ENCODE measurements around the gene POU2F2.

The POU2F2 gene

GRCh38 chr19:42099336-42099925 lies 32.8 kb downstream of the POU2F2 start:
- no peak for DNase-seq (ENCODE audit: low read depth)

- no peak for DNase-seq (ENCODE audit: low read depth)
These were observed 33.5 kb downstream of the POU2F2 start for GRCh38 chr19:42098781-42099180.

DNA sequence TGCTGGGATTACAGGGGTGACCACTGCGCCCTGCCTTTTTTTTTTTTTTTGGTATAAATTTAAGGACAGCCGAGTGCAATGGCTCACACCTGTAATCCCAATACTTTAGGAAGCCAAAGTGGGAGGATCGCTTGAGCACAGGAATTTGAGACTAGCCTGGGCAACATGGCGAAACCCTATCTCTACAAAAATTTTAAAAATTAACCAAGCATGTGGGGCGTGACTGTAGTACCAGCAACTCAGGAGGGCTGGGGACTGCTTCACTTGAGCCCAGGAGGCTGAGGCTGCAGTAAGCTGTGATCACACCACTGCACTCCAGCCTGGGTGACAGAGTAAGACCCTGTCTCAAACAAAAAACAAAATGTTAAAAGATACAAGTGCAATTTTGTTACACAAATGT lies 34.8 kb downstream of the POU2F2 start:
- no peak for DNase-seq (ENCODE audit: low read depth)

- DNase-seq (ENCODE audit: low read depth), result no peak
These were observed 35.9 kb downstream of the POU2F2 start for GRCh38 chr19:42096255-42096837.

- DNase-seq (ENCODE audit: low read depth), result no peak
These were observed 36.4 kb downstream of the POU2F2 start for GRCh38 chr19:42095814-42096230.

- no peak for DNase-seq (ENCODE audit: low read depth)
These were observed 37.0 kb downstream of the POU2F2 start for GRCh38 chr19:42095142-42095813.

GRCh38 chr19:42093926-42094325 lies 38.3 kb downstream of the POU2F2 start:
- DNase-seq (ENCODE audit: low read depth), result no peak

DNA sequence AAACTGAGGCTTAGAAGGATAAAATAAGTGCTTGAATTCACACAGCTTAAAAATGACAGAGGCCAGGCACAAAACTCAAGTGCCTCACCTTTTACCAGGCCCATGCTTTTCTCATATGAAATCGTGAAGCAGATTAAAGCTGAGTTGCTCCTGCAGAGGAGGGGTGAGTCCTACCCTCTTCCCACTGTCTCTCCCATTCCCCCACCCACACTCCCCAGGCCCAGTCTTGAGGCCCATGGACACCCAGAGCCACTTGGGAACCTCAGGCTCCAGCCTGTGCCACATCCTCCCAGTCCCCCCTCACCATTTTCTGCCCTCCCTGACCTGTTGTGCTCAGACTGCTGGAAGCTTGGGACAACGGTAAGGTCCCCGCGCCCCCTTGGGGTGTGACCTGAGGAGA lies 38.7 kb downstream of the POU2F2 start:
- no peak for DNase-seq (ENCODE audit: low read depth)

- peak; percentile 21 for DNase-seq (ENCODE audit: low read depth)
These were observed 39.9 kb downstream of the POU2F2 start for GRCh38 chr19:42092350-42092749.

DNA sequence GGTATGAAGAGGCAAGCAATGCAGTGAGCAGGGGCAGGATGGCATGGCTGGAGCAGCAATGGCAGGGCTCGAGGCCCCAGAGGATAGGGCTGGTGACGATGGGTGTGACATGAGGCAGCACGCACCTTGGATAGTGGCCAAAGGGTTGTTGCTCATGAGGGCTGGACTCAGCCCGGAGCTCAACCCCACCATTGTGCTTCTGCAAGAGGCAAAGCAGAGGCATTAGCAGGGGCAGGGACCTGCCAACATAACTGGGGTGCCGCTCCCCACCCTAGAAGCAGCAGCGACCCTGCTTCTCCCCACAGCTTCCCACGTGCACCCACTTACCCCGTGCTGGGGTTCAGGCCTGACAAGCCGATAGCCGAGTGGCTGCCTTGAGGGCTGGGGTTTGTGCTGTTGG lies 40.5 kb downstream of the POU2F2 start:
- no peak for DNase-seq (ENCODE audit: low read depth)

- DNase-seq (ENCODE audit: low read depth), result no peak
These were observed 40.9 kb downstream of the POU2F2 start for GRCh38 chr19:42091300-42091699.

- DNase-seq (ENCODE audit: low read depth), result no peak
These were observed 41.6 kb downstream of the POU2F2 start for GRCh38 chr19:42090672-42091071.

DNA sequence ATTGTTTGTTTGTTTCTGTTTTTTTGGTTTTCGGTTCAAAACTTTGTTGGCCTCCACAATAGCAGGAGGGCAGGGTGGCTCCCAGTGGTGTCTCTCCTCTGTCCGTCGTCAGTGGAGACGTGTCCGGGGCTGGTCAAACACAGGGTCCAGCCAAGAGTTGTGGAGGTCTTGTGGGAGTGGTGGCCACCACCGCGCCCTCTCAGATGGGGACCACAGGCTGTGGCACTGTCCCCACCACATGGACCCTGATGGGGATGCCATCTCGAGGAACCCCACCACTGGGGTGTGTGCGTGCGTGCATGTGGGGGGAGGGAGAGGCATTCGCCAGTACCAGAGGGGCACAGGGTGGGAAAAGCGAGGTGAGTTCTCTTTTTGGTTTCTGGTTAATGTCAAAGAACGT lies 42.5 kb downstream of the POU2F2 start:
- DNase-seq (ENCODE audit: low read depth), result no peak

- DNase-seq (ENCODE audit: low read depth), result no peak
These were observed 43.0 kb downstream of the POU2F2 start for GRCh38 chr19:42089191-42089750.

DNA sequence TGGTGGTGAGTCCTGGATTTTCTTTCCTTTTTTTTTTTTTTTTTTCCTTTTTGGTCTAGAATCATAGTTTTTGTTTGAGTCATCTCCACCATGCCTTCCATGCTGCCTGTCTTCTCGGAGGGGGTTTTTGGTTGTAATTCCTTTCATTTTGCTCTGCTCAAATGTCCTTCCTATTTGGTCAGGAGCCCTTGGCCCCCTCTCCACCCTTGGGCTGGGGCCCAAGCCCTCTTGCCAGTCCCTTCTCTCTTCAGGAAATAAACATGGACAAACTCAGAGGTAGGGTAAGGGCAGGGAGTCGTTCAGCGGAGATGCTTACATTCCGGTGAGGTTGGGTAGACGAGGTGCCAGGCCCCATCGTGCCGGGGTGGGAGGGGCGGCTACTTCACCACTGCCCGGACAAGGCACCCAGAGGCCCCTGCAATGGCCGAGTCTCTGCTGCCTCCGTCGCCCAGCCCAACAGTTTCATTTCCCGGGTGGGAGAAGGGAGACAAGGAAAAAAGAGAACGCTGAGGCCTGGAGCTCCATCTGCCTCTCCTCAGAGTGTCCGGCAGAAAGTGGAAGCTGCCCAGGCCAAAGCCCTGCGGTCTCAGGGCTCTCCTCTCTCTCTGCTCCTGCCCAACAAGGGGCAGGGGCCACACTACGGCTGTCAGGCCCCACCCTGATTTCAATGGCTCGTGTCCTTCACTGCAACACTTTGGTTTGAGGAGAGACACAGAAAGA lies 43.6 kb downstream of the POU2F2 start:
- no peak for DNase-seq (ENCODE audit: low read depth)

DNA sequence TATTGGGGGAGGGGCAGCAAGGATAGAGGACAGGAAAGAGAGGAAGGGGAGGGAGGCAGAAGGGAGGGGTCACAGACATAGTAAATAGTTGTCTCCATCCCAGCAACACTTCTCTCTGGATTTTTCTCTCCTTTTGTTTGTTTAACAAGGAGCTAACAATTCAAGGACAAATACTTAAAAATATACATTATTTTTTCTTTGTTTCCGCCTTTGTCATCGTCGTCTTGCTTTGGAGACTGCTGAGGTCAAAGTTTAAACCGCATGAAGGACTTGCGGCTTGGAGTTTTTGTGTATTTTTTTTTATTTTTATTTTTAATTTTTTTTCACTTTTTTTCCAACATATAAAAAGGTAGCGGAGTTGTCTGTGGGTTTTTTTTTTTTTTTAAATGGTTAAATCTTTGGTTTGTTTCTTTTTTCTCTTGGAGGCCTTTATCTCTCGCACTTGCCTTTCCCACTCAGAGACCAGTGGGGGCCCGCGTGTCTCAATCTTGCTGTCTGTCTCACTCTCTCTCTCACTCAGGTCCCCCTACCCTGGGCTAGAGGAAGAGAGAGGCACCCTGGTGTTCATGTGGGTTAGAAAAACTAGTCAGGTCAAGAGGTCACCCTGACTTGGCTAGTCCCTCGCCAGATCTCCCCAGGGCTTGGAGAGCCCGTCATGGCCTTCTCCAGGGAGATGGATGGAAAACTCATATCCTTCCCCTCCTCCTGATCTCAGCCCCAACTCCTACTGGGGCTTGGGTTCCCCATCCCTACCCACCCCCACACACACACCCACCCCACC lies 45.3 kb downstream of the POU2F2 start:
- no peak for DNase-seq (ENCODE audit: low read depth)

DNA sequence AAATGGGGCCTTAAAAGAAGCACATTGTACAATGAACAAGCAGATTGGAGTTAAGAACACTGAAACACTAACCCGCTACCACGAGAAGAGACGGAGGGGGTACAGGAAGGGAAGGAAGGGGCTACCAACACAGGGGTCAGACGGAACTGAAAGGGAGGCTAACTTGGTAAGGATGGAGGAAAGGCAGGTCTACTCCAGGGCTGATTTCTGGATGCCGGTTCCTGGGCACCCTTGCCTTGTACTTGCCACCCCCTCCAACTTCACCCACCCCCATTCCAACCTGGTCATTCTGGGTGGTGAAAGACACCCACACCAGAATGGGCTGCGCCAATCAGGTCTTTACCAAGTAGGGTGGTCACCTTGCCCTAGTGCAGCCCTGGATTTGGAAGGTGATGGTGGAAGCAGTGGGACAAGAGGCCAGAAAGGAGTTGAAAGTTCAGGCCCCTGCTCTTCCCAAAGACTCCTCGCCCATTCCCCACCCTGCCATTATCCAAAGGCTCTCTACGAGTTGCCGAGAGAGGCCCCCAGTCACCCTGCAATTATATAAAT lies 46.0 kb downstream of the POU2F2 start:
- DNase-seq (ENCODE audit: low read depth), result no peak

DNA sequence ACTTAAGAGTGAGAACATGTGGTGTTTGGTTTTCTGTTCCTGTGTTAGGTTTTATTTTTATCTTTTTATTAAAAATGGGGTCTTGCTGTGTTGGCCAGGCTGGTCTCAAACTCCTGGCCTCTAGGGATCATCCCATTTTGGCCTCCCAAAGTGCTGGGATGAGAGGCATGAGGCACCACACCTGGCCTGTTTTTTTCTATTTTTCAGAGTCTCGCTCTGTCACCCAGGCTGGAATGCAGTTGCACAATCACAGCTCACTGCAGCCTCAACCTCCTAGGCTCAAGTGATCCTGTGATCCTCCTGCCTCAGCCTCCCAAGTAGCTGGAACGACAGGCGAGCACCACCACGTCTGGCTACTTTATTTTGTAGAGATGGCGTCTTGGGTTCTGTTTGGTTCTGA lies 48.7 kb downstream of the POU2F2 start:
- no peak for DNase-seq (ENCODE audit: low read depth)

DNA sequence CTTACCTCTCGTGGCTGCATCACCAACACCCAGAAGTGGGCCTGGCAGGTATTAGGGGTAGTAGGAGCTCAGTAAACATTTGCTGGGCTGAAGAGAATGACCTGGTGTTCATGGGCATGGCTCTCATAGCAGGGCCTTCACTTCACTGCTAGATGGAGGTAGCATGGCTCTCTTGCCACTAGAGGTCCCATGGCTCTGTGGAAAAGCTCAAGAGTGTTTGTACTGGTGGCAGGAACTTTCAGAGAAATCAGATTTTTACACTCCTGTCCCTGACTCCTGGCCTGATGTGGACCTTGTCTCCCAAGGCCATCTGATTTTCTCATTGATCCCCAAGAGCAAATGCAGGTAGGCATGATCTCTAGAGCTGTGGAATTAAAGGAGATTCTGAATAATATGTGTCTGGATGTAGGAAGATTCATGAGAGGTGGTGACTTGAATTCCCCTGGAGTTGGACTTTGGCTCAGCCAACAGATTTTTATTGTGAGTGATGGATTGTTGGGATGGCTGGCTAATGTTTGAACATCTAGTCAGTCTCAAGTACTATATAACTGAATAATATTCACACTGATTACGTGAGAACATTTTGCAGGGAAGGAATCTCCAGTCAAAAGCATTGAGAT lies 50.6 kb downstream of the POU2F2 start:
- no peak for DNase-seq (ENCODE audit: low read depth)

DNA sequence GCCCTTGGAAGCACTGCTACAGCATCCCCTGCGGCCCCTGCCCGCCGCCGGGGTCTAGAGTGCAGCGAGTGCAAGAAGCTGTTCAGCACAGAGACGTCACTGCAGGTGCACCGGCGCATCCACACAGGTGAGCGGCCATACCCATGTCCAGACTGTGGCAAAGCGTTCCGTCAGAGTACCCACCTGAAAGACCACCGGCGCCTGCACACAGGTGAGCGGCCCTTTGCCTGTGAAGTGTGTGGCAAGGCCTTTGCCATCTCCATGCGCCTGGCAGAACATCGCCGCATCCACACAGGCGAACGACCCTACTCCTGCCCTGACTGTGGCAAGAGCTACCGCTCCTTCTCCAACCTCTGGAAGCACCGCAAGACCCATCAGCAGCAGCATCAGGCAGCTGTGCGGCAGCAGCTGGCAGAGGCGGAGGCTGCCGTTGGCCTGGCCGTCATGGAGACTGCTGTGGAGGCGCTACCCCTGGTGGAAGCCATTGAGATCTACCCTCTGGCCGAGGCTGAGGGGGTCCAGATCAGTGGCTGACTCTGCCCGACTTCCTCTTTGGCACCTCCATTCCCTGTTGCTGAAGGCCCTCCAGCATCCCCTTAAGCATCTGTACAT lies 51.4 kb downstream of the POU2F2 start:
- DNase-seq (ENCODE audit: low read depth), result no peak
